SK-N-SH treated with all-trans-retinoic acid at 6 μM for 48 hours (cell line): ENCODE data around the gene MACROD1.
A peak's percentile ranks its signal among the peaks of the same experiment; 100 is the strongest.

Experiments used
- ATAC-seq: fragments of 200-7000 bp; cut with Tn5 transposase; 3 replicates; pipeline ENCODE4 v1.9.1; 2020; ENCODE audit warnings: mild to moderate bottlenecking, moderate library complexity
- BACH2 ChIP-seq: fragments of 250-450 bp; sonication (Bioruptor Pico); IDR thresholded peaks from 2 replicates; pipeline ENCODE4 v1.9.0; 2021; ENCODE audit warnings: mild to moderate bottlenecking, borderline replicate concordance
- CSDC2 ChIP-seq: fragments of 250-450 bp; sonication (Bioruptor Pico); IDR thresholded peaks from 2 replicates; pipeline ENCODE4 v1.5.0; 2020; ENCODE audit warnings: mild to moderate bottlenecking, moderate library complexity
- CSRNP3 ChIP-seq: fragments of 250-450 bp; sonication (Bioruptor Pico); IDR thresholded peaks from 2 replicates; pipeline ENCODE4 v1.5.1; 2021; ENCODE audit warnings: mild to moderate bottlenecking, moderate library complexity
- ESRRG ChIP-seq: fragments of 250-450 bp; sonication (Bioruptor Pico); IDR thresholded peaks from 2 replicates; pipeline ENCODE4 v1.6.1; 2021; ENCODE audit warnings: mild to moderate bottlenecking
- GLIS3 ChIP-seq: fragments of 250-450 bp; sonication (Bioruptor Pico); IDR thresholded peaks from 2 replicates; pipeline ENCODE4 v1.5.0; 2020; ENCODE audit warnings: mild to moderate bottlenecking, moderate library complexity
- ISL1 ChIP-seq: fragments of 250-450 bp; sonication (Bioruptor Pico); IDR thresholded peaks from 2 replicates; pipeline ENCODE4 v2.1.2; 2022; ENCODE audit warnings: mild to moderate bottlenecking, moderate library complexity
- RARB ChIP-seq: fragments of 250-450 bp; sonication (Bioruptor Pico); IDR thresholded peaks from 2 replicates; pipeline ENCODE4 v1.8.0; 2021; ENCODE audit warnings: mild to moderate bottlenecking, moderate library complexity
- SNAI2 ChIP-seq: fragments of 250-450 bp; sonication (Bioruptor Pico); IDR thresholded peaks from 2 replicates; pipeline ENCODE4 v1.5.0; 2020; ENCODE audit warnings: mild to moderate bottlenecking, moderate library complexity
- TCF4 ChIP-seq: fragments of 250-450 bp; sonication (Bioruptor Pico); IDR thresholded peaks from 2 replicates; pipeline ENCODE4 v1.8.0; 2021; ENCODE audit warnings: mild to moderate bottlenecking, moderate library complexity, borderline replicate concordance
- TOX ChIP-seq: fragments of 250-450 bp; sonication (Bioruptor Pico); IDR thresholded peaks from 2 replicates; pipeline ENCODE4 v1.8.0; 2021; ENCODE audit warnings: mild to moderate bottlenecking, moderate library complexity, borderline replicate concordance
- TSHZ2 ChIP-seq: fragments of 250-450 bp; sonication (Bioruptor Pico); IDR thresholded peaks from 2 replicates; pipeline ENCODE4 v1.5.0; 2020; ENCODE audit warnings: mild to moderate bottlenecking, moderate library complexity
- ZC3H10 ChIP-seq: fragments of 250-450 bp; sonication (Bioruptor Pico); IDR thresholded peaks from 2 replicates; pipeline ENCODE4 v1.5.1; 2021; ENCODE audit warnings: mild to moderate bottlenecking, moderate library complexity
- ZFP3 ChIP-seq: fragments of 250-450 bp; sonication (Bioruptor Pico); IDR thresholded peaks from 2 replicates; pipeline ENCODE4 v1.5.0; 2020; ENCODE audit warnings: mild to moderate bottlenecking, moderate library complexity
- ZFP30 ChIP-seq: fragments of 450-650 bp; formaldehyde crosslinking; IDR thresholded peaks from 2 replicates; pipeline ENCODE4 v1.5.0; 2022; ENCODE audit warnings: mild to moderate bottlenecking, moderate library complexity
- ZNF565 ChIP-seq: fragments of 450-650 bp; formaldehyde crosslinking; conservative IDR thresholded peaks from 2 replicates; pipeline ENCODE4 v1.5.0; 2020; ENCODE audit warnings: low read depth, mild to moderate bottlenecking, moderate library complexity
- ZNF70 ChIP-seq: fragments of 450-650 bp; formaldehyde crosslinking; IDR thresholded peaks from 2 replicates; pipeline ENCODE4 v1.5.0; 2020; ENCODE audit warnings: mild to moderate bottlenecking, moderate library complexity
- ZNF8 ChIP-seq: fragments of 450-650 bp; formaldehyde crosslinking; IDR thresholded peaks from 2 replicates; pipeline ENCODE4 v1.5.0; 2020; ENCODE audit warnings: mild to moderate bottlenecking, moderate library complexity
- TF ChIP-seq, protein P1 (sequence below): fragments of 250-450 bp; sonication (Bioruptor Pico); IDR thresholded peaks from 2 replicates; pipeline ENCODE4 v1.5.1; 2020; ENCODE audit warnings: low read depth, mild to moderate bottlenecking, moderate library complexity
- TF ChIP-seq, protein P2 (sequence below): fragments of 250-450 bp; sonication (Bioruptor Pico); IDR thresholded peaks from 2 replicates; pipeline ENCODE4 v1.8.0; 2020; ENCODE audit warnings: mild to moderate bottlenecking, moderate library complexity, borderline replicate concordance
- TF ChIP-seq, protein P3 (sequence below): fragments of 250-450 bp; sonication (Bioruptor Pico); IDR thresholded peaks from 2 replicates; pipeline ENCODE4 v1.8.0; 2021; ENCODE audit warnings: low read depth, mild to moderate bottlenecking, moderate library complexity, borderline replicate concordance

The MACROD1 gene

GRCh38 chr11:64148917-64149617, 16.8 kb downstream of the MACROD1 start:
- no peak for TF ChIP-seq ZNF565
- no peak for TF ChIP-seq SNAI2 (CRISPR knock-in tag)
- TF ChIP-seq ZFP30 (CRISPR knock-in tag), result no peak
- TF ChIP-seq ZNF70, result no peak
- no peak for TF ChIP-seq ISL1
- TF ChIP-seq ZFP3 (CRISPR knock-in tag), result no peak
- no peak for TF ChIP-seq CSDC2 (CRISPR knock-in tag)
- TF ChIP-seq GLIS3 (CRISPR knock-in tag), result no peak
- TF ChIP-seq, protein P1, sequence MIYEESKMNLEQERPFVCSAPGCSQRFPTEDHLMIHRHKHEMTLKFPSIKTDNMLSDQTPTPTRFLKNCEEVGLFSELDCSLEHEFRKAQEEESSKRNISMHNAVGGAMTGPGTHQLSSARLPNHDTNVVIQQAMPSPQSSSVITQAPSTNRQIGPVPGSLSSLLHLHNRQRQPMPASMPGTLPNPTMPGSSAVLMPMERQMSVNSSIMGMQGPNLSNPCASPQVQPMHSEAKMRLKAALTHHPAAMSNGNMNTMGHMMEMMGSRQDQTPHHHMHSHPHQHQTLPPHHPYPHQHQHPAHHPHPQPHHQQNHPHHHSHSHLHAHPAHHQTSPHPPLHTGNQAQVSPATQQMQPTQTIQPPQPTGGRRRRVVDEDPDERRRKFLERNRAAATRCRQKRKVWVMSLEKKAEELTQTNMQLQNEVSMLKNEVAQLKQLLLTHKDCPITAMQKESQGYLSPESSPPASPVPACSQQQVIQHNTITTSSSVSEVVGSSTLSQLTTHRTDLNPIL (CRISPR knock-in tag), result no peak
- no peak for TF ChIP-seq RARB (CRISPR knock-in tag)
- TF ChIP-seq TOX (CRISPR knock-in tag), result no peak
- no peak for ATAC-seq

GRCh38 chr11:64148226-64148916, 17.5 kb downstream of the MACROD1 start:
- TF ChIP-seq ESRRG (CRISPR knock-in tag) (no peak), TCF4 (peak; percentile 50; the same call in 1 of the 2 replicates), CSRNP3 (CRISPR knock-in tag) (no peak)

DNA sequence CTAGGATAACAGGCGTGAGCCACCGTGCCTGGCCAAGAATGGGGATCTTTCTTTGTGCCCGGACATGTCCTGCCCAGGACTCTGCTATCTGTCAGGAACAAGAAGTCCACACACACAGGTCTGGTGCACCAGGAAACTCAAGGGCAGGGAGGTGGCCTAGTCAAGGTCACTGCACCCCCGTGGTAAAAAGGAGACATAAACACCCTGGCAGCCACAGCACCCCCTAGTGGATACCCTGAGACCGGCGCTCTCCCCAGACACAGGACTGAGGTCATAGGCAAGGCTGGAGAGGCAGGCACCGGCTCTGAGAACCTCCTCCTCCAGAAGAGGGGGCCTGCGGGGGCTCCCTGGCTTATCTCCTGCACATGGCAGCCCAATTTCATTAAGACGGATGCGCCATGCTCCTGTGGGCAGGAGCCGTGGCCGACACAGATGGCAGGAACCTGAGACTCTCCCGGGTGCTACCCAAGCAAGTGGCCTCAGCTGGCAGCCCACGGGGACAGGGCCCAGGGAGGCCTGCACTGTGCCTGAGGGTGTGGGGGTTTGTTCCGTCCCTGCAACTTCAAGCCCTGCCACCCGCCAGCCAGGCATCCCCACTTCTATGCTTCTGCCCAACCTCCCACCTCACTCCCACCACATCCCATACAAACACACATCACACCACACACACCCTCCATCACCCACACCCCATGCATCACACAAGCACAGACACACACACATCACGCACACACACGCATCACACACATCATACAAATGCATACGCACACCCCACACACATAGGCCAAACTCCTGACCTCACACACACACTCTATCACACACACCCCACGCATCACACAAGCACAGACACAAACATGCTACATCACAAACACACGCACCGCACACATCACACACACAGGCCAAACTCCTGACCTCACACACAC, 19.6 kb downstream of the MACROD1 start:
- peak; percentile 70; the same call in 1 of the 2 replicates for TF ChIP-seq TCF4
- TF ChIP-seq TSHZ2, result 0 out of 2 replicates have a peak, but pooled peaks have one; percentile 63
- no peak for TF ChIP-seq GLIS3 (CRISPR knock-in tag)
- no peak for TF ChIP-seq ZNF8 (CRISPR knock-in tag)
- TF ChIP-seq ISL1, result no peak
- TF ChIP-seq BACH2 (CRISPR knock-in tag), result no peak
- no peak for TF ChIP-seq ZC3H10 (CRISPR knock-in tag)
- TF ChIP-seq, protein P2, sequence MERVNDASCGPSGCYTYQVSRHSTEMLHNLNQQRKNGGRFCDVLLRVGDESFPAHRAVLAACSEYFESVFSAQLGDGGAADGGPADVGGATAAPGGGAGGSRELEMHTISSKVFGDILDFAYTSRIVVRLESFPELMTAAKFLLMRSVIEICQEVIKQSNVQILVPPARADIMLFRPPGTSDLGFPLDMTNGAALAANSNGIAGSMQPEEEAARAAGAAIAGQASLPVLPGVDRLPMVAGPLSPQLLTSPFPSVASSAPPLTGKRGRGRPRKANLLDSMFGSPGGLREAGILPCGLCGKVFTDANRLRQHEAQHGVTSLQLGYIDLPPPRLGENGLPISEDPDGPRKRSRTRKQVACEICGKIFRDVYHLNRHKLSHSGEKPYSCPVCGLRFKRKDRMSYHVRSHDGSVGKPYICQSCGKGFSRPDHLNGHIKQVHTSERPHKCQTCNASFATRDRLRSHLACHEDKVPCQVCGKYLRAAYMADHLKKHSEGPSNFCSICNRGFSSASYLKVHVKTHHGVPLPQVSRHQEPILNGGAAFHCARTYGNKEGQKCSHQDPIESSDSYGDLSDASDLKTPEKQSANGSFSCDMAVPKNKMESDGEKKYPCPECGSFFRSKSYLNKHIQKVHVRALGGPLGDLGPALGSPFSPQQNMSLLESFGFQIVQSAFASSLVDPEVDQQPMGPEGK (CRISPR knock-in tag), result no peak
- TF ChIP-seq, protein P3, sequence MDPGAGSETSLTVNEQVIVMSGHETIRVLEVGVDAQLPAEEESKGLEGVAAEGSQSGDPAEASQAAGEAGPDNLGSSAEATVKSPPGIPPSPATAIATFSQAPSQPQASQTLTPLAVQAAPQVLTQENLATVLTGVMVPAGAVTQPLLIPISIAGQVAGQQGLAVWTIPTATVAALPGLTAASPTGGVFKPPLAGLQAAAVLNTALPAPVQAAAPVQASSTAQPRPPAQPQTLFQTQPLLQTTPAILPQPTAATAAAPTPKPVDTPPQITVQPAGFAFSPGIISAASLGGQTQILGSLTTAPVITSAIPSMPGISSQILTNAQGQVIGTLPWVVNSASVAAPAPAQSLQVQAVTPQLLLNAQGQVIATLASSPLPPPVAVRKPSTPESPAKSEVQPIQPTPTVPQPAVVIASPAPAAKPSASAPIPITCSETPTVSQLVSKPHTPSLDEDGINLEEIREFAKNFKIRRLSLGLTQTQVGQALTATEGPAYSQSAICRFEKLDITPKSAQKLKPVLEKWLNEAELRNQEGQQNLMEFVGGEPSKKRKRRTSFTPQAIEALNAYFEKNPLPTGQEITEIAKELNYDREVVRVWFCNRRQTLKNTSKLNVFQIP (CRISPR knock-in tag), result no peak
- TF ChIP-seq RARB (CRISPR knock-in tag), result no peak
- no peak for TF ChIP-seq ZNF565
- peak; percentile 66 for ATAC-seq

More at GRCh38 chr11:64148226-64148916, 17.5 kb downstream of the MACROD1 start:
- ATAC-seq, result peak; percentile 81
